ENCODE data around the gene CES3.
"Not testable (repeated sequence)": the region's sequence is repeated elsewhere in the genome, so short reads cannot be mapped to it uniquely, and the experiment has no call there.

Gene CES3

DNA sequence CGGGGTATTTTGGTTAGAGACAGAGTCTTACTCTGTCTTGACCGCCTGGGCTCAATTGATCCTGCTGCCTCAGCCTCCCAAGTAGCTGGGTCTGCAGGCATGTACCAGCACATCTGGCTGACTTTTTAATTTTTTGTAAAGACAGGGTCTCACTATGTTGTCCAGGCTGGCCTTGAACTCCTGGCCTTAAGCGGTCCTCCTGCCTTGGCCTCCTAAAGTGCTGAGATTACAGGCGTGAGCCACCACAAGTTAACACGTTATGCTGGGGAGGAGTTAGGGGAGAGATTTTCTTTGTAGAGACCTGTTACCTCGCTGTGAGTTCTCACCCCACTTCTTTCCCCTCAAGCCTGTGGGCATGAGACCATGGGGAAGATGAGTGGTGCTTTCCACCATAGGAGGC is 25.5 kb downstream of the CES3 start:
- in situ Hi-C loops (cut with MboI; ENCODE audit: low pct_unique_long_range_greater_than_20kb, low sequenced_read_pairs, unreplicated experiment): no loop called here
- TF ChIP-seq, protein P1, sequence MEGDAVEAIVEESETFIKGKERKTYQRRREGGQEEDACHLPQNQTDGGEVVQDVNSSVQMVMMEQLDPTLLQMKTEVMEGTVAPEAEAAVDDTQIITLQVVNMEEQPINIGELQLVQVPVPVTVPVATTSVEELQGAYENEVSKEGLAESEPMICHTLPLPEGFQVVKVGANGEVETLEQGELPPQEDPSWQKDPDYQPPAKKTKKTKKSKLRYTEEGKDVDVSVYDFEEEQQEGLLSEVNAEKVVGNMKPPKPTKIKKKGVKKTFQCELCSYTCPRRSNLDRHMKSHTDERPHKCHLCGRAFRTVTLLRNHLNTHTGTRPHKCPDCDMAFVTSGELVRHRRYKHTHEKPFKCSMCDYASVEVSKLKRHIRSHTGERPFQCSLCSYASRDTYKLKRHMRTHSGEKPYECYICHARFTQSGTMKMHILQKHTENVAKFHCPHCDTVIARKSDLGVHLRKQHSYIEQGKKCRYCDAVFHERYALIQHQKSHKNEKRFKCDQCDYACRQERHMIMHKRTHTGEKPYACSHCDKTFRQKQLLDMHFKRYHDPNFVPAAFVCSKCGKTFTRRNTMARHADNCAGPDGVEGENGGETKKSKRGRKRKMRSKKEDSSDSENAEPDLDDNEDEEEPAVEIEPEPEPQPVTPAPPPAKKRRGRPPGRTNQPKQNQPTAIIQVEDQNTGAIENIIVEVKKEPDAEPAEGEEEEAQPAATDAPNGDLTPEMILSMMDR (IDR thresholded peaks at IDR 0.05; ENCODE audit: extremely low read depth, insufficient read depth, missing control alignments): no peak
- DNase-seq (ENCODE audit: low spot score): no peak

DNA sequence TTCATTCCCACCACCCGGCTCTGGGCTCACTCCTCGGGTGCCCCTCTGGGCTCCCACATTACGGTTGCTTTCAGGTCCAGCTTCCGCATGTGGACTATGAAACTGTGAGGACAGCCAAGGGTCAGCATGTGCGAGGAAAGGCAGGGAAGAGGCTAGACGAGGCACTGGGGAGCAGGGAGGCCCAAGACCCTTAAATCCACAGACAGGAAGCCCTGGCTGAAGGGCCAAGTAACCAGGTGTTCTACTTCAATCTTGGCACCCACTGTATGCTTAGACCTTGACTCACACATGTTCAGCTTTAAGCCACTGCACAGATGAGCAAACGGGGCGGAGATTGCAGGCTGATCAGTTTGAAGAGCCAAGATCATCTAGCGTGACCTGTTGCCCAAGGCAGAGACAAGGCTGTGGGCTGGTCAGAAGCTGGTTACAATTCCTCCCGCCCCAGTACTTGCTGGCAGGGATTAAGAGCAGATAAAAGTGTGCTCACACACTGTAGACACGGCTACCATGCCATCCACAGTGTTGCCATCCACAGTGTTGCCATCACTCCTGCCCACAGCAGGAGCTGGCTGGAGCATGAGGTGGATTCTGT is 27.2 kb downstream of the CES3 start, which contains the start of gene CES4A:
Gene CES4A (plus strand): TSS at position 393 of the 592 bp plus-strand sequence. CDS start 184 bp downstream, at position 577.
- TF ChIP-seq, protein P1 (IDR thresholded peaks at IDR 0.05; ENCODE audit: extremely low read depth, insufficient read depth, missing control alignments): no peak
- in situ Hi-C loops (cut with MboI; ENCODE audit: low pct_unique_long_range_greater_than_20kb, low sequenced_read_pairs, unreplicated experiment): no loop called here
- no peak for DNase-seq (ENCODE audit: low spot score)

DNA sequence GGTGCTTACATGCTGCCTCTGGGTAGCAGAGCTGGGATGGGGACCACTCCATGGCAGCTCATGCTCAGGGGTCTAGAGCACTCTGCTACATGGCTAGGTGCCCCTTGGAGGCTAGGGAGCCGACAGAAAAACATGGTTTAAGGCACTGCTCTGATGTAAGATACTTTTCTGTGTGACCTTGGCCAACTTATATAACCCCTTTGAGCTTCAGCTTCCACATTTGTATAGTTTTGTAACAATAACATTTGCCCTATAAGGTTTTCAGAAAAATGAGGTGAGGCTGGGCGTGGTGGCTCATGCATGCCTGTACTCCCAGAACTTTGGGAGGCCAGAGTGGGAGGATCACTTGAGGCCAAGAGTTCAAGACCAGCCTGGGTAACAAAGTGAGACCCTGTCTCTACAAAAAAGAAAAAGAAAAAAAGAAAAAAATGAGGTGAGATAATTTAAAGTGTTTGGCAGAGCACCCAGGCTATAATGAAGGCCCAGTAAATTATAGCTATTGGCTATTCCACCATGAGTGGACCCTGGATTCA is 30.5 kb downstream of the CES3 start:
- TF ChIP-seq, protein P1 (IDR thresholded peaks at IDR 0.05; ENCODE audit: extremely low read depth, insufficient read depth, missing control alignments): no peak
- no peak for DNase-seq (ENCODE audit: low spot score)
- in situ Hi-C loops (cut with MboI; ENCODE audit: low pct_unique_long_range_greater_than_20kb, low sequenced_read_pairs, unreplicated experiment): no loop called here

DNA sequence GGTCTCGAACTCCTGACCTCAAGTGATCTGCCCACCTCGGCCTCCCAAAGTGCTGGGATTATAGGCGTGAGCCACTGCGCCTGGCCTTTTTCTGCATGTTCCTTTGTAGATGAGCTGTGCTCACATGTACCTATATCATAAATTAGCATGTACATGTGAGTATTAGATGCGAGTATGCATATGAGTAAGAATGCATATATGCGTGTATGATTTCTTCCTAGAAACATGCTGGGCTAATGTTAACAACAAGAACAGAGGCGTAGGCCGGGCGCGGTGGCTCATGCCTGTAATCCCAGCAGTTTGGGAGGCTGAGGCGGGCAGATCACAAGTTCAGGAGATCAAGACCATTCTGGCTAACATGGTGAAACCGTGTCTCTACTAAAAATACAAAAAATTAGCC is 32.5 kb downstream of the CES3 start:
- in situ Hi-C loops (cut with MboI; ENCODE audit: low pct_unique_long_range_greater_than_20kb, low sequenced_read_pairs, unreplicated experiment); DNase-seq (ENCODE audit: low spot score): not testable (repeated sequence)

DNA sequence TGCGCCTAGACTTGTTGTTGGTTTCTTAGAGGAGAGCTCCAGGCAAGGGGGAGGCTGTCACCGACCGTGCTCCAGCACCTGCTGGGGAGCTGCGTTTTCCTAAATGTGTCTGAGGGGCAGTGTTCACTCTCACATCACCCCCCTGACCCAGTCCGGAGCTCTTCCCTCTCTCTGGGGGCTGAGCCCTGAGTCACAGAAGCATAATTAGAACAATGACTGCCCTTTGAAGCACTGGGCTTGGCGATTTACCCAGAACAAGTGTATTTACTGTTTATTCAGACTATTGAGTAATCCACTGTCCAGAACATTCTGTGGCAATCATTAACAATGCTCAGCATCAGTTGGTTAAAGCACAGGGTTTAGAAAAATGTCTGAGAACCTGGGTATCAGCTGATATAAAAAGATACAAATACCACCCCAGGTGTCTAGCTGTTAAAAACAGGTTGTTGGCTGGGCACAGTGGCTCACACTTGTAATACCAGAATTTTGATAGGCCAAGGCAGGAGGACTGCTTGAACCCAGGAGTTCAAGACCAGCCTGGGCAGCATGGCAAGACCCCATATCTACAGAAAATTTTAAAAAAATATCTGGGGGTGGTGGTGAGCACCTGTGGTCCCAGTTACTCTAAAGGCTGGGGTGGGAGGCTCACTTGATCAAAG is 35.4 kb downstream of the CES3 start:
- in situ Hi-C loops (cut with MboI; ENCODE audit: low pct_unique_long_range_greater_than_20kb, low sequenced_read_pairs, unreplicated experiment): no loop called here
- TF ChIP-seq, protein P1 (IDR thresholded peaks at IDR 0.05; ENCODE audit: extremely low read depth, insufficient read depth, missing control alignments): no peak
- no peak for DNase-seq (ENCODE audit: low spot score)

DNA sequence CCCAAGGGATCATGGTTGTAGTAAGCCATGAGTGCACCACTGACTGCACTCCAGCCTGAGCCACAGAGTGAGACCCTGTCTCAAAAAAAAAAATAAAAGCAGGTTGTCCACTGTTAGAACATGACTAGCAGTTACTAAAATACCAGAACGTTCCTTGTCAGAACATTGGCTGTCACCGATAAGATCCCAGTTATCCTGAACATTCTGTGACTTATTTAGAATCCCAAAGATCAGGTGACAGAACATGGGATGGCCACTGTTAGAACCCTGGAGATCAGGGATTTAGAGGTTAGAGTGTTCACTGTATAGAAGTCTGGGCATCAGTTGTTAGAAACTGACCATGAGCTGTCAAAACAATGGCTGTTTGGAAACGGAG is 35.9 kb downstream of the CES3 start:
- TF ChIP-seq, protein P1 (IDR thresholded peaks at IDR 0.05; ENCODE audit: extremely low read depth, insufficient read depth, missing control alignments): no peak
- in situ Hi-C loops (cut with MboI; ENCODE audit: low pct_unique_long_range_greater_than_20kb, low sequenced_read_pairs, unreplicated experiment): no loop called here
- no peak for DNase-seq (ENCODE audit: low spot score)
